Neural progenitor cell (in vitro differentiated cells): ENCODE results near the gene COL4A2.

Source experiments
- EZH2 ChIP-seq: fragments of 200-600 bp; sonication (generic); IDR thresholded peaks from 2 replicates; pipeline ENCODE4 v1.6.1; 2017; ENCODE audit warnings: antibody characterized with exemption, mild to moderate bottlenecking, moderate library complexity
- EZH2phosphoT487 ChIP-seq: fragments of 200-600 bp; sonication (generic); IDR thresholded peaks from 2 replicates; pipeline ENCODE4 v1.6.1; 2017; ENCODE audit warnings: antibody characterized with exemption
- TF ChIP-seq, protein P1 (sequence below): fragments of 200-600 bp; sonication (generic); IDR thresholded peaks from 2 replicates; pipeline ENCODE4 v1.5.1; 2017; ENCODE audit warnings: antibody characterized with exemption, mild to moderate bottlenecking

DNA sequence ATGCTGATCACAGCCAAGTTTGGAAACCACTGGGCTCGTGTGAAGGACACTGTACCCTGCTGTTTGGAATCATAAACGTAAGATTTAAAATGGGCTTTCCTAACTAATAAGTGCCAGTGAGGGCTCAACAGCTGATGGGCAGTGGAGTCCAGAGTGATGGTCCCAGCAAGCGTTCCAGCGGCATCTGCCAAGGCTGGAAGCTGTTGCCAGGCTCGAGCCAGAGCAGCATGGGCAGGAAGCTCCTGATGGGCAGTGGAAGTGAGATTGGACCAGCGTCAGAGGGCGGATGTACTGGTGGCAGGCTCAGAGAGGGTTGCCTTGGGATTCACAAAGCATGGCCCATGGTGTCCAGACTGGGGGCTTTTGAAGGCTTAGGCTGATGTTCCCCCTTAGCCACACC is 30.2 kb downstream of the COL4A2 start:
- TF ChIP-seq, protein P1, sequence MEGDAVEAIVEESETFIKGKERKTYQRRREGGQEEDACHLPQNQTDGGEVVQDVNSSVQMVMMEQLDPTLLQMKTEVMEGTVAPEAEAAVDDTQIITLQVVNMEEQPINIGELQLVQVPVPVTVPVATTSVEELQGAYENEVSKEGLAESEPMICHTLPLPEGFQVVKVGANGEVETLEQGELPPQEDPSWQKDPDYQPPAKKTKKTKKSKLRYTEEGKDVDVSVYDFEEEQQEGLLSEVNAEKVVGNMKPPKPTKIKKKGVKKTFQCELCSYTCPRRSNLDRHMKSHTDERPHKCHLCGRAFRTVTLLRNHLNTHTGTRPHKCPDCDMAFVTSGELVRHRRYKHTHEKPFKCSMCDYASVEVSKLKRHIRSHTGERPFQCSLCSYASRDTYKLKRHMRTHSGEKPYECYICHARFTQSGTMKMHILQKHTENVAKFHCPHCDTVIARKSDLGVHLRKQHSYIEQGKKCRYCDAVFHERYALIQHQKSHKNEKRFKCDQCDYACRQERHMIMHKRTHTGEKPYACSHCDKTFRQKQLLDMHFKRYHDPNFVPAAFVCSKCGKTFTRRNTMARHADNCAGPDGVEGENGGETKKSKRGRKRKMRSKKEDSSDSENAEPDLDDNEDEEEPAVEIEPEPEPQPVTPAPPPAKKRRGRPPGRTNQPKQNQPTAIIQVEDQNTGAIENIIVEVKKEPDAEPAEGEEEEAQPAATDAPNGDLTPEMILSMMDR = no peak
- no peak for TF ChIP-seq EZH2phosphoT487
- TF ChIP-seq EZH2 = no peak
